Breast epithelium (tissue), 4 donors: ENCODE measurements around the gene NFIX. TPM values are rescaled to one million over a fixed set of nuclear protein-coding genes. Genes with fewer than 3 reads are reported as not detected.

ENCODE experiments used
- DNase-seq, 2 donors: peaks; one replicate each; pipeline ENCODE4 v3.0.0-alpha.2; 2019; ENCODE audit warnings: low spot score in 2 of 2
- H3K27ac ChIP-seq, 2 donors: fragments of 200-600 bp; sonication (generic) in 1 of 2; one replicate each; pipeline ENCODE4 v1.5.1; 2016 to 2019; ENCODE audit warnings: mild to moderate bottlenecking in 1 of 2
- H3K27me3 ChIP-seq, 2 donors: fragments of 200-600 bp; sonication (generic) in 1 of 2; one replicate each; pipeline versions ENCODE4 v1.5.1 to v1.6.0; 2017 to 2019; ENCODE audit warnings: control low read depth in 1 of 2, mild to moderate bottlenecking in 1 of 2
- H3K36me3 ChIP-seq: fragments of 200-600 bp; one replicate; pipeline ENCODE4 v1.5.1; 2019
- H3K4me1 ChIP-seq, 2 donors: fragments of 200-600 bp; sonication (generic); one replicate each; pipeline ENCODE4 v1.5.1; 2016 to 2019; ENCODE audit warnings: control low read depth in 1 of 2
- H3K4me3 ChIP-seq, 3 donors: fragments of 200-600 bp; sonication (generic); 1 replicate in 2 of 3; 2 replicates in 1 of 3; pipeline ENCODE4 v1.5.1; 2016 to 2019; ENCODE audit warnings: mild to moderate bottlenecking in 3 of 3, moderate library complexity in 2 of 3
- H3K9me3 ChIP-seq, 2 donors: fragments of 200-600 bp; sonication (generic) in 1 of 2; one replicate each; pipeline ENCODE4 v1.5.1; 2016 to 2019; ENCODE audit warnings: control low read depth in 1 of 2
- CTCF ChIP-seq, 3 donors: fragments of 450-650 bp; IDR thresholded peaks; one replicate each; pipeline ENCODE4 v1.5.1; 2016 to 2017; ENCODE audit warnings: antibody characterized with exemption in 3 of 3, mild to moderate bottlenecking in 3 of 3, moderate library complexity in 3 of 3
- POLR2A ChIP-seq: fragments of 450-650 bp; IDR thresholded peaks from one replicate; pipeline ENCODE4 v1.6.1; 2016; ENCODE audit warnings: antibody characterized with exemption, mild to moderate bottlenecking, moderate library complexity
- POLR2AphosphoS5 ChIP-seq, 3 donors: sonication (generic); formaldehyde crosslinking; IDR thresholded peaks; one replicate each; pipeline ENCODE4 v1.6.1; 2017; ENCODE audit warnings: antibody characterized with exemption in 3 of 3
- intact Hi-C: fragments of 100-400 bp; cut with DNase I; formaldehyde crosslinking; loops from one replicate; pipeline ENCODE4 v1.15.1; 2023; ENCODE audit warnings: low total_unique reads
- total RNA-seq, 3 donors: library from RNA; depleted of rRNA; stranded (reverse); fragments of >200 nt; gene quantifications; one replicate each; pipeline ENCODE4 v1.1.0, GENCODE V29; 2016

Gene NFIX
- total RNA-seq, 3 donors from 2014 or later, result 43.6 to 53.9 (median 52.8) TPM

- Histone ChIP-seq H3K4me3 (peak overlapping the region; percentile 69 to 80 (median 72)), H3K27me3 (no peaks in the 10 kb centered on the region), H3K36me3 (no peaks in the 10 kb centered on the region), H3K27ac (peak overlapping the region; percentile 59 to 77), H3K4me1 (peaks cover 8 to 22% of the 10 kb centered on the region in 2 donors), H3K9me3 (no peaks in the 10 kb centered on the region)
- DNase-seq, result no peak
- TF ChIP-seq POLR2A, result no peak
- no peak for TF ChIP-seq CTCF (IDR thresholded peaks at IDR 0.05)
- no peak for TF ChIP-seq POLR2AphosphoS5 (IDR thresholded peaks at IDR 0.05)
- intact Hi-C loops, result no loop called here
These were observed 122.0 kb downstream of the NFIX start for GRCh38 chr19:13117176-13117771.

GRCh38 chr19:13117772-13118423 lies 122.6 kb downstream of the NFIX start, which contains the start of gene NACC1:
Gene NACC1 (plus strand): TSS chr19:13118264. CDS start chr19:13135208, 16,944 bp downstream.
- Histone ChIP-seq H3K9me3 (no peaks in the 10 kb centered on the region), H3K4me1 (peaks cover 8 to 22% of the 10 kb centered on the region in 2 donors), H3K27me3 (no peaks in the 10 kb centered on the region), H3K4me3 (peak within 1 kb of the TSS; percentile 69 to 97 (median 72)), H3K36me3 (no peaks in the 10 kb centered on the region), H3K27ac (peak within 1 kb of the TSS; percentile 59 to 77)
- intact Hi-C loops, result no loop called here
- TF ChIP-seq POLR2A (no peak), POLR2AphosphoS5 (IDR thresholded peaks at IDR 0.05) (peak in 2 of 3 donors; percentile 50 to 52), CTCF (IDR thresholded peaks at IDR 0.05) (no peak)
- DNase-seq, result peak; percentile 84 to 88

DNA sequence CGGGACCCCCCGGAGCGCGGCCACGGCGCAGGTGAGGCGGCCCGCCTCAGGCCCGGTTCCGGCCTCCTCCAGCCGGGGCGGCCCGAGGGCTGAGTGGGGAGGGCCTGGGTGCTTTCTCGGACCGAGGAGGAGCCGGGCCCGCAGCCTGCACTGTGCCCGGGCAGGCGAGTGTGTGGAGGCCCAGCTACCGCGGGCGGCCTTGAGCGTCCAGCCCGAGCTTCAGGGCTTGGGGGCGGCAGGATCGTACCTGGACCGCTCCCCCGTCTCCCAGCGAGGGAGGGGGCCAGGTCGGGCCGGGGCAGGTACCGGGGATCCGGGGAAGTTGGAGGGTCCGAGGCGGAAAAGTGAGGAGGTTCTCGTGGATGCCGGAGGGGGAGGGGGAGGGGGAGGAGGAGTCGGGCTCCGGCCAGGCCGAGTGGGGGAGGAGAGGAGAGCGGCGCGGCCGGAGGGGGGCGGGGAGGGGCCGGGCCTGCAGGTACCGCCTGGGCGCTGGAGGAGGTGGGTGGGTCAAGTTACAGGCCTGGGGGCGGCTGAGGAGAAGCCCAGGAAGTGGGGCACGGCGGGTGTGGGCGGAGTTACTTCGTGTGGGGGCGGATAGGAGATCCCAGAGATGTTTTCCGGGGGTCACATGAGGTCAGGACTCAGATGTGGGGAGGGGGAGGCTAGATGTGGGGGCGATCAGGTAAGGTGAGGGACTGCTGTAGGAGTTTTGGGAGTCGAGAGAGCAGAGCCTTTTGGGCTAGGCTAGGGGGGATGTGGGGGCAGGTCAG lies 123.3 kb downstream of the NFIX start:
- intact Hi-C loops, result no loop called here
- no peak for TF ChIP-seq CTCF (IDR thresholded peaks at IDR 0.05)
- TF ChIP-seq POLR2AphosphoS5 (IDR thresholded peaks at IDR 0.05), result no peak
- no peak for TF ChIP-seq POLR2A
- DNase-seq, result peak in 1 of 2 donors; percentile 70
- peak overlapping the region; percentile 52 to 77 for H3K27ac ChIP-seq
- no peaks in the 10 kb centered on the region for H3K36me3 ChIP-seq
- no peaks in the 10 kb centered on the region for H3K9me3 ChIP-seq
- H3K4me1 ChIP-seq, result peaks cover 8 to 22% of the 10 kb centered on the region in 2 donors
- H3K4me3 ChIP-seq, result peak overlapping the region; percentile 69 to 97 (median 72)
- no peaks in the 10 kb centered on the region for H3K27me3 ChIP-seq

DNA sequence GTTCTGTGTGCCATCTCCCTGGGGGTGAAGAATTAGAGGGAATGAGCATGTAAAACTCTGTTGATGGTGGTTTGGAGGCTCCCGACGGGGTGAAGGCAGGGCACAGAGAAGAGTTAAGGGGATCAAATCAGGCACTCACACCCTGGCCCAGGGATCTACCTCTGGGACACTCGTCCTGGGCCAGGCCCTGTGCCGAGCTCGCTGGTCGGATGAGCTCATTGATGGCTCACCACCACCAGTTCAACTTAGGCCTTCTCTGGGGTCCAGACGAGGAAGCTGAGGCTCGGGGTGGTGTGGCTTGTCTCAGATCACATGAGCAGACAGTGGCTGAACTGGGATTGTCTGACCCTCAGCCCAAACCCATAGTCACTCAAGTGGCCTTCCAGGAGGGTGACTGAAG lies 124.4 kb downstream of the NFIX start:
- no peak for DNase-seq
- Histone ChIP-seq H3K27ac (peak overlapping the region; percentile 52 to 77), H3K36me3 (no peaks in the 10 kb centered on the region), H3K27me3 (no peaks in the 10 kb centered on the region), H3K4me3 (peak overlapping the region in 2 of 3 donors; percentile 69 to 72), H3K9me3 (no peaks in the 10 kb centered on the region), H3K4me1 (peaks cover 8 to 22% of the 10 kb centered on the region in 2 donors)
- no peak for TF ChIP-seq POLR2AphosphoS5 (IDR thresholded peaks at IDR 0.05)
- TF ChIP-seq CTCF (IDR thresholded peaks at IDR 0.05), result no peak
- intact Hi-C loops, result no loop called here
